C4-2B (cell line): Measurements from ENCODE around the gene LRFN4.

Experiments
- ZFX ChIP-seq: fragments of 450-650 bp; IDR thresholded peaks from 2 replicates; pipeline ENCODE4 v1.6.1; 2017
- TF ChIP-seq, protein P1 (sequence below): fragments of 450-650 bp; conservative IDR thresholded peaks from 2 replicates; pipeline ENCODE4 v1.5.1; 2017; ENCODE audit warnings: mild to moderate bottlenecking

DNA sequence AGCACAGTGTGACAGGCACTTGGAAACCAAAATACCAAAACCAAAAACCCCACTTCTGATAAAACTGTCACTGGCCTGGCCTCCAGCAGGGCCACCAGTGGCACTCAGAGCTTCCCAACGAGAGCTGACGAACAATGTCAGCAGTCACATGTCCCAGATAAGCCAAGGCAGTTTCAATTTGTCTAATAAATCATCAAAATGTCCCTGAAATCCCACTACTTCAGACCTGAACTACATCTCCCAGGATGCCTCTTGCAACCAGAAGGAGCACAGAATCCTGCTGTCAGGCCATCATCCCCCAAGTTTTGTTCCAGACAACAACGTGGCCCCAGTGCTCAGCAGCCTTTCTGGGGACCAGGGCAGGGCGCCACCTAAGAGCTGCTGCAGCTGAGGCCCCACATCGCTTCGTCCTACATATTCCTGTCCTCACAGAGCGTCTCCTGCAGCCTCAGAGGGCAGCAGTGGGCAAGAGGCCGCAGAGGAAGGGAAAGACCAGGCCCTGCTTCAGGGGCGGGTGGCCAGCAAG lies 25.1 kb downstream of the LRFN4 start:
- TF ChIP-seq, protein P1, sequence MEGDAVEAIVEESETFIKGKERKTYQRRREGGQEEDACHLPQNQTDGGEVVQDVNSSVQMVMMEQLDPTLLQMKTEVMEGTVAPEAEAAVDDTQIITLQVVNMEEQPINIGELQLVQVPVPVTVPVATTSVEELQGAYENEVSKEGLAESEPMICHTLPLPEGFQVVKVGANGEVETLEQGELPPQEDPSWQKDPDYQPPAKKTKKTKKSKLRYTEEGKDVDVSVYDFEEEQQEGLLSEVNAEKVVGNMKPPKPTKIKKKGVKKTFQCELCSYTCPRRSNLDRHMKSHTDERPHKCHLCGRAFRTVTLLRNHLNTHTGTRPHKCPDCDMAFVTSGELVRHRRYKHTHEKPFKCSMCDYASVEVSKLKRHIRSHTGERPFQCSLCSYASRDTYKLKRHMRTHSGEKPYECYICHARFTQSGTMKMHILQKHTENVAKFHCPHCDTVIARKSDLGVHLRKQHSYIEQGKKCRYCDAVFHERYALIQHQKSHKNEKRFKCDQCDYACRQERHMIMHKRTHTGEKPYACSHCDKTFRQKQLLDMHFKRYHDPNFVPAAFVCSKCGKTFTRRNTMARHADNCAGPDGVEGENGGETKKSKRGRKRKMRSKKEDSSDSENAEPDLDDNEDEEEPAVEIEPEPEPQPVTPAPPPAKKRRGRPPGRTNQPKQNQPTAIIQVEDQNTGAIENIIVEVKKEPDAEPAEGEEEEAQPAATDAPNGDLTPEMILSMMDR, result no peak
- no peak for TF ChIP-seq ZFX
